Fibroblast of lung (primary cell): ENCODE measurements around the gene CGB7.

Source experiments
- EZH2 ChIP-seq: IDR thresholded peaks from 2 replicates; pipeline ENCODE4 v1.5.1; 2012; ENCODE audit warnings: low read length, control low read depth, mild to moderate bottlenecking; ENCODE audit errors: missing control alignments
- TF ChIP-seq, protein P1 (sequence below), 2 donors: IDR thresholded peaks in 1 of 2; conservative IDR thresholded peaks in 1 of 2; 1 replicate in 1 of 2; 2 replicates in 1 of 2; pipeline ENCODE4 v1.5.1; 2011 to 2012; ENCODE audit warnings: low read length in 2 of 2, control low read depth in 1 of 2, inconsistent platforms in 1 of 2, low read depth in 1 of 2, mild to moderate bottlenecking in 1 of 2

DNA sequence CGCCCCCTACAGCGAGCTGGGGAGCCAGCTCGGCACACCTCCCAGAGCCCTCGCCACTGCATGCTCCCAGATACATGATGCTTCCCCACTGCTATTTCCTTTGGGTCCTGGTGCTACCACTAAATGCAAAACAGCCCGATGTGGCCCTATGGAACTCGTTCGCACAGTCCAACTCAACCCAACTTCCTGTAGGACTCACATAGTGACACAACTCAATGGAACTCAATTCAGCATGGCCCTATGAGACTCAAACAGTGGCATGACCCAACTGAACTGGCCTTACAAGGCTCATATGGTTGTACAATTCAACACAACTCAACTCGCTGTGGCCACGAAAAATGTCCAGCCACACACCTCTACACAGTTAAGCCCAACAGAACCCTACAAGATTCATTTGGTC, 11.5 kb upstream of the CGB7 start:
- TF ChIP-seq EZH2, result no peak
- TF ChIP-seq, protein P1, sequence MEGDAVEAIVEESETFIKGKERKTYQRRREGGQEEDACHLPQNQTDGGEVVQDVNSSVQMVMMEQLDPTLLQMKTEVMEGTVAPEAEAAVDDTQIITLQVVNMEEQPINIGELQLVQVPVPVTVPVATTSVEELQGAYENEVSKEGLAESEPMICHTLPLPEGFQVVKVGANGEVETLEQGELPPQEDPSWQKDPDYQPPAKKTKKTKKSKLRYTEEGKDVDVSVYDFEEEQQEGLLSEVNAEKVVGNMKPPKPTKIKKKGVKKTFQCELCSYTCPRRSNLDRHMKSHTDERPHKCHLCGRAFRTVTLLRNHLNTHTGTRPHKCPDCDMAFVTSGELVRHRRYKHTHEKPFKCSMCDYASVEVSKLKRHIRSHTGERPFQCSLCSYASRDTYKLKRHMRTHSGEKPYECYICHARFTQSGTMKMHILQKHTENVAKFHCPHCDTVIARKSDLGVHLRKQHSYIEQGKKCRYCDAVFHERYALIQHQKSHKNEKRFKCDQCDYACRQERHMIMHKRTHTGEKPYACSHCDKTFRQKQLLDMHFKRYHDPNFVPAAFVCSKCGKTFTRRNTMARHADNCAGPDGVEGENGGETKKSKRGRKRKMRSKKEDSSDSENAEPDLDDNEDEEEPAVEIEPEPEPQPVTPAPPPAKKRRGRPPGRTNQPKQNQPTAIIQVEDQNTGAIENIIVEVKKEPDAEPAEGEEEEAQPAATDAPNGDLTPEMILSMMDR (conservative IDR thresholded peaks at IDR 0.05 in 1 of 2, IDR thresholded peaks at IDR 0.05 in 1 of 2; ENCODE audit: low read depth in 1 of 2, low read length in 2 of 2), result no peak
